Measurements from ENCODE around the gene ILK. TPM values are rescaled to one million over a fixed set of nuclear protein-coding genes. Genes with fewer than 3 reads are reported as not detected.

ILK gene
- total RNA-seq, 1 experiment from 2014 or later, result 86.5 TPM

DNA sequence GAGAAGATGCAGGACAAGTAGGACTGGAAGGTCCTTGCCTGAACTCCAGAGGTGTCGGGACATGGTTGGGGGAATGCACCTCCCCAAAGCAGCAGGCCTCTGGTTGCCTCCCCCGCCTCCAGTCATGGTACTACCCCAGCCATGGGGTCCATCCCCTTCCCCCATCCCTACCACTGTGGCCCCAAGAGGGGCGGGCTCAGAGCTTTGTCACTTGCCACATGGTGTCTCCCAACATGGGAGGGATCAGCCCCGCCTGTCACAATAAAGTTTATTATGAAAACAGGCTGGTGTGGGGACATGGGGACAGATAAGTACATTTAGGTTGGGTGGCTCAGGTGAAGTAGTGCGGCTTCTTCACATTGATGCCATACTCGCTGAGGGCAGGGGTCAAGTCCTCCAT is 7.0 kb downstream of the ILK start:
- TSS peak; percentile 29 for BruUV-seq (replicated peaks)
- CTCF ChIA-PET, result no interaction called here
- Histone ChIP-seq H3K36me3 (ENCODE audit: insufficient read depth, low read length, poor library complexity, severe bottlenecking) (peaks cover 36% of the 10 kb centered on the region), H3K27me3 (replicated peaks; ENCODE audit: insufficient read depth, low read depth, low read length, poor library complexity) (no peaks in the 10 kb centered on the region), H3K4me1 (ENCODE audit: insufficient read depth, low read length, poor library complexity, severe bottlenecking) (peaks cover 14% of the 10 kb centered on the region), H3K27ac (ENCODE audit: low read depth, low read length, poor library complexity, severe bottlenecking) (no peak overlapping the region), H3K9me3 (ENCODE audit: low read depth, low read length, poor library complexity, severe bottlenecking) (no peaks in the 10 kb centered on the region), H3K4me3 (ENCODE audit: low read depth, low read length, poor library complexity, severe bottlenecking) (no peak overlapping the region)
- DNase-seq (ENCODE audit: low spot score), result no peak
- intact Hi-C loops (cut with micrococcal nuclease; ENCODE audit: unreplicated experiment), result loop anchor here (10.0 kb wide), 1 partner anchor 226 kb away; no protein-coding TSS in a partner anchor
- TF ChIP-seq, protein P1, sequence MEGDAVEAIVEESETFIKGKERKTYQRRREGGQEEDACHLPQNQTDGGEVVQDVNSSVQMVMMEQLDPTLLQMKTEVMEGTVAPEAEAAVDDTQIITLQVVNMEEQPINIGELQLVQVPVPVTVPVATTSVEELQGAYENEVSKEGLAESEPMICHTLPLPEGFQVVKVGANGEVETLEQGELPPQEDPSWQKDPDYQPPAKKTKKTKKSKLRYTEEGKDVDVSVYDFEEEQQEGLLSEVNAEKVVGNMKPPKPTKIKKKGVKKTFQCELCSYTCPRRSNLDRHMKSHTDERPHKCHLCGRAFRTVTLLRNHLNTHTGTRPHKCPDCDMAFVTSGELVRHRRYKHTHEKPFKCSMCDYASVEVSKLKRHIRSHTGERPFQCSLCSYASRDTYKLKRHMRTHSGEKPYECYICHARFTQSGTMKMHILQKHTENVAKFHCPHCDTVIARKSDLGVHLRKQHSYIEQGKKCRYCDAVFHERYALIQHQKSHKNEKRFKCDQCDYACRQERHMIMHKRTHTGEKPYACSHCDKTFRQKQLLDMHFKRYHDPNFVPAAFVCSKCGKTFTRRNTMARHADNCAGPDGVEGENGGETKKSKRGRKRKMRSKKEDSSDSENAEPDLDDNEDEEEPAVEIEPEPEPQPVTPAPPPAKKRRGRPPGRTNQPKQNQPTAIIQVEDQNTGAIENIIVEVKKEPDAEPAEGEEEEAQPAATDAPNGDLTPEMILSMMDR (conservative IDR thresholded peaks at IDR 0.05; ENCODE audit: low read depth, low read length), result no peak
- no peak for TF ChIP-seq EZH2 (IDR thresholded peaks at IDR 0.05; ENCODE audit: borderline replicate concordance, low read depth, low read length, poor library complexity, severe bottlenecking)
- POLR2A ChIA-PET (ENCODE audit: low non-redundant PET), result no interaction called here

DNA sequence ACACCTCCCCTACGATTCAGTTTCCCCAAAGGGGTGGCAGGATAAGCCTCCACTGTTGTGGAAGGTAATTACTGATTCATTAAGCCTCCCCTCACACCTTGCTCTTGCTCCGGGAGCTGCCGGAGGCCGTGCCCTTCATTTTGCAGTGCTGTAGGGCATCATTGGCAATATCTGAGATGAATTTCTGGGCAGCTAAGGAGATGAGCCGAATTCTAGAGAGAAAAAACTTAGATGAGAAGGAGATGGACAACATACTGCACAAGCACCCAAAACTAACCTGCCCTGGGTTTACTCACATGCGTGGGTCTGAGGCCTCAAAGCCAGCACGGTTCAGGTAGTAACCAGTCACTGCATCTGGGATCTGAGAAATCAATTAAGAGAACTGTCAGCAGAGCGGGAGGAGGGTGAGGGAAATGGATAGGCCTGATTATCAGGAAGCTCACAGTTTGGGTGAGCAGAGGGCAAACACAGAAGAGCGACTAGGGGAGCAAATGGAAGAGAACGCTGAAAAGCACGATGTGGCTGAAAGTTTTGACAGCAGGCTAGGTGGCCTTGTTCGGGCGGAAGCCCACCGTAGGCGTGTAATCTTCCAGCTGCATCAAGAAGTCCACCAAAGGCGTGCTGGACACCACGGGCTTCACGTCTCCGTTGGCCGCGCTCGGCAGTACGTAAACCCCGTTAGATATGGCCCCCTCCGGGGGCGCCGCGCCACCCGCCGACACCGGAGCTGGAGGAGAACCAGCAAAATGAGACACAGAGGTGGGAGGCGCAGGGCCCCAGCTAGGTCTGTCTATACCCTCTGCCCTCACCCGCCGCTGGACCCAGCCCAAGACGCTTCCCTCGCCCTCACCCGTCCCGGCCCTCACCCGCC is 7.8 kb downstream of the ILK start:
- peaks cover 12% of the 10 kb centered on the region for H3K4me1 ChIP-seq (ENCODE audit: insufficient read depth, low read length, poor library complexity, severe bottlenecking)
- no peaks in the 10 kb centered on the region for H3K9me3 ChIP-seq (ENCODE audit: low read depth, low read length, poor library complexity, severe bottlenecking)
- intact Hi-C loops (cut with micrococcal nuclease; ENCODE audit: unreplicated experiment), result loop anchor here (10.0 kb wide), 1 partner anchor 227 kb away; no protein-coding TSS in a partner anchor
- ChIA-PET POLR2A (ENCODE audit: low non-redundant PET) (interaction anchor here (0.6 kb wide), 1 partner anchor 130 kb away, joined by 3 read pairs; the partner anchor contains the start of genes ARFIP2 and TIMM10B), CTCF (no interaction called here)
- no peak for DNase-seq (ENCODE audit: low spot score)
- no peak for TF ChIP-seq EZH2 (IDR thresholded peaks at IDR 0.05; ENCODE audit: borderline replicate concordance, low read depth, low read length, poor library complexity, severe bottlenecking)
- TF ChIP-seq, protein P1 (conservative IDR thresholded peaks at IDR 0.05; ENCODE audit: low read depth, low read length), result no peak
- H3K4me3 ChIP-seq (ENCODE audit: low read depth, low read length, poor library complexity, severe bottlenecking), result peak overlapping the region; percentile 75
- no TSS peak for BruUV-seq (replicated peaks)
- peaks cover 36% of the 10 kb centered on the region for H3K36me3 ChIP-seq (ENCODE audit: insufficient read depth, low read length, poor library complexity, severe bottlenecking)
- no peaks in the 10 kb centered on the region for H3K27me3 ChIP-seq (replicated peaks; ENCODE audit: insufficient read depth, low read depth, low read length, poor library complexity)
- H3K27ac ChIP-seq (ENCODE audit: low read depth, low read length, poor library complexity, severe bottlenecking), result peak overlapping the region; percentile 80

DNA sequence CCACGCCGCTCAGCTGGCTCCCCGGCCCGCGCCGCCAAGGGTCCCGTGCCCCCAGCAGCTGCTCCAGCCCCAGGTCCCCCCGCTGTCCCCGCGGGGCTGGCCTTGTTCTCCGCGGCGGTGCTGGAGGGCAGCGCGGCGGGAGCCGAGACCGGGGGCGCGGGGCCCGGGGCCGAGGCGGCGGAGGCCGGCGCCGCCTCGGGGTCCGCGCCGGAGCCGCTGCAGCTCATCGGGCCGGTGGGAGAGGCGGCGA is 8.3 kb downstream of the ILK start:
- ChIA-PET POLR2A (ENCODE audit: low non-redundant PET) (interaction anchor here (0.6 kb wide), 1 partner anchor 131 kb away, joined by 3 read pairs; the partner anchor contains the start of genes ARFIP2 and TIMM10B), CTCF (no interaction called here)
- Histone ChIP-seq H3K4me3 (ENCODE audit: low read depth, low read length, poor library complexity, severe bottlenecking) (peak overlapping the region; percentile 75), H3K27ac (ENCODE audit: low read depth, low read length, poor library complexity, severe bottlenecking) (peak overlapping the region; percentile 80), H3K9me3 (ENCODE audit: low read depth, low read length, poor library complexity, severe bottlenecking) (no peaks in the 10 kb centered on the region), H3K27me3 (replicated peaks; ENCODE audit: insufficient read depth, low read depth, low read length, poor library complexity) (no peaks in the 10 kb centered on the region), H3K4me1 (ENCODE audit: insufficient read depth, low read length, poor library complexity, severe bottlenecking) (peaks cover 7% of the 10 kb centered on the region), H3K36me3 (ENCODE audit: insufficient read depth, low read length, poor library complexity, severe bottlenecking) (peaks cover 36% of the 10 kb centered on the region)
- TF ChIP-seq, protein P1 (conservative IDR thresholded peaks at IDR 0.05; ENCODE audit: low read depth, low read length), result no peak
- TF ChIP-seq EZH2 (IDR thresholded peaks at IDR 0.05; ENCODE audit: borderline replicate concordance, low read depth, low read length, poor library complexity, severe bottlenecking), result no peak
- DNase-seq (ENCODE audit: low spot score), result no peak
- no TSS peak for BruUV-seq (replicated peaks)
- intact Hi-C loops (cut with micrococcal nuclease; ENCODE audit: unreplicated experiment), result loop anchor here (10.0 kb wide), 1 partner anchor 227 kb away; no protein-coding TSS in a partner anchor
